K562 (cell line): ENCODE measurements around the gene MYPN. TPM values are rescaled to one million over a fixed set of nuclear protein-coding genes. Genes with fewer than 3 reads are reported as not detected.

Experiments used
- ATAC-seq: fragments of 200-7000 bp; cut with Tn5 transposase; 3 replicates; pipeline ENCODE4 v1.9.1; 2020; ENCODE audit warnings: moderate library complexity
- BruUV-seq: library from RNA; stranded (reverse); fragments of 400-500 nt; replicated peaks from 2 replicates; lab custom pipeline; 2021; lab: Mats Ljungman, UMichigan
- CTCF ChIA-PET: fragments of 300-600 bp; formaldehyde crosslinking; extraction: SDS; loops from one replicate; lab custom pipeline; 2021; ENCODE audit warnings: low intra/inter-chr PET ratio; lab: Yijun Ruan, JAX
- POLR2A ChIA-PET: fragments of 300-600, 350-650 bp; sonication (Branson Sonifier 250); formaldehyde crosslinking; extraction: SDS; loops from one replicate; lab custom pipeline; 2021; ENCODE audit warnings: antibody characterized with exemption, inconsistent platforms; lab: Yijun Ruan, JAX
- DNase-seq, 4 experiments: peaks; one replicate each; pipeline versions ENCODE4 v3.0.0 to v3.0.0-alpha.2; 2011 to 2018; ENCODE audit warnings: low spot score in 3 of 4, mixed read lengths in 3 of 4; ENCODE audit errors: extremely low read depth in 1 of 4
- FAIRE-seq: peaks from 2 replicates; lab custom pipeline; 2011; peaks lifted over from hg19 to GRCh38; lab: Jason Lieb, UNC
- H2AFZ ChIP-seq: 2 replicates; pipeline ENCODE4 v1.6.0; 2011; ENCODE audit warnings: low read depth, low read length, control low read depth, inconsistent platforms
- H3K27ac ChIP-seq: fragments of 200-600 bp; 3 replicates; pipeline ENCODE4 v1.8.0; 2011; ENCODE audit warnings: low read depth, mild to moderate bottlenecking, control low read depth, inconsistent platforms, low read length, moderate library complexity, mixed read lengths; ENCODE audit errors: extremely low read depth
- H3K27me3 ChIP-seq, 2 experiments: fragments of 300-600 bp in 1 of 2; 2 replicates in 1 of 2; 3 replicates in 1 of 2; pipeline versions ENCODE4 v1.6.0 to v1.8.0; 2011; ENCODE audit warnings: inconsistent platforms in 2 of 2, low read length in 2 of 2, mild to moderate bottlenecking in 1 of 2, mixed read lengths in 1 of 2, moderate library complexity in 1 of 2; ENCODE audit not compliant: control insufficient read depth in 2 of 2, insufficient read depth in 2 of 2
- H3K36me3 ChIP-seq: fragments of 300-600 bp; 3 replicates; pipeline ENCODE4 v1.8.0; 2011; ENCODE audit warnings: mild to moderate bottlenecking, low read length, inconsistent platforms; ENCODE audit not compliant: control insufficient read depth, insufficient read depth
- H3K4me1 ChIP-seq, 2 experiments: fragments of 200-600 bp in 1 of 2; replicated peaks in 1 of 2; 2 replicates in 1 of 2; 3 replicates in 1 of 2; pipeline versions ENCODE4 v1.5.1 to v1.8.0; 2011; ENCODE audit warnings: inconsistent platforms in 2 of 2, low read length in 2 of 2, mild to moderate bottlenecking in 1 of 2, mixed read lengths in 1 of 2, moderate library complexity in 1 of 2; ENCODE audit not compliant: control insufficient read depth in 2 of 2, insufficient read depth in 2 of 2
- H3K4me2 ChIP-seq: 2 replicates; pipeline ENCODE4 v1.6.1; 2011; ENCODE audit warnings: low read length, control low read depth, inconsistent platforms, mixed read lengths; ENCODE audit not compliant: insufficient read depth
- H3K4me3 ChIP-seq: fragments of 200-600 bp; sonication (generic), shearing (Covaris generic); 2 replicates; pipeline ENCODE4 v1.5.1; 2016; ENCODE audit warnings: control low read depth, inconsistent platforms
- H3K79me2 ChIP-seq: fragments of 200-600 bp; 3 replicates; pipeline ENCODE4 v1.8.0; 2011; ENCODE audit warnings: low read length, inconsistent platforms; ENCODE audit not compliant: control insufficient read depth, insufficient read depth
- H3K9ac ChIP-seq, 2 experiments: 2 replicates each; pipeline versions ENCODE4 v1.6.0 to v1.6.1; 2011; ENCODE audit warnings: low read depth in 2 of 2, low read length in 2 of 2, control low read depth in 1 of 2, inconsistent platforms in 1 of 2, mild to moderate bottlenecking in 1 of 2, mixed read lengths in 1 of 2; ENCODE audit not compliant: insufficient read depth in 1 of 2
- H3K9me1 ChIP-seq: one replicate; pipeline ENCODE4 v1.6.0; 2011; ENCODE audit warnings: inconsistent platforms, mild to moderate bottlenecking, low read length, moderate library complexity; ENCODE audit not compliant: control insufficient read depth, insufficient read depth
- H3K9me3 ChIP-seq: replicated peaks from 2 replicates; pipeline ENCODE4 v1.5.1; 2011; ENCODE audit warnings: low read depth, low read length, inconsistent platforms; ENCODE audit not compliant: control insufficient read depth, insufficient read depth
- H4K20me1 ChIP-seq: replicated peaks from 2 replicates; pipeline ENCODE4 v1.6.1; 2011; ENCODE audit warnings: low read length, inconsistent platforms, mixed read lengths; ENCODE audit not compliant: control insufficient read depth, insufficient read depth
- CREB1 ChIP-seq, 2 experiments: sonication (generic) in 1 of 2; formaldehyde crosslinking in 1 of 2; IDR thresholded peaks; 2 replicates each; pipeline versions ENCODE4 v1.6.1 to v1.8.0; 2012 to 2022; ENCODE audit warnings: inconsistent platforms in 1 of 2, mild to moderate bottlenecking in 1 of 2, missing genetic modification reagents in 1 of 2, moderate library complexity in 1 of 2
- DIDO1 ChIP-seq: fragments of 450-650 bp; IDR thresholded peaks from 2 replicates; pipeline ENCODE4 v1.6.1; 2016; ENCODE audit warnings: low read depth, missing biosample characterization, missing genetic modification characterization
- FOXA3 ChIP-seq, 2 experiments: fragments of 450-650 bp in 1 of 2; sonication (generic) in 1 of 2; formaldehyde crosslinking; IDR thresholded peaks in 1 of 2; conservative IDR thresholded peaks in 1 of 2; 2 replicates each; pipeline versions ENCODE4 v1.4.0 to v1.8.0; 2020 to 2022; ENCODE audit warnings: mild to moderate bottlenecking in 2 of 2, missing genetic modification reagents in 1 of 2
- HLTF ChIP-seq: fragments of 450-650 bp; IDR thresholded peaks from 2 replicates; pipeline ENCODE4 v1.6.1; 2016
- IRF2 ChIP-seq: sonication (generic); formaldehyde crosslinking; IDR thresholded peaks from 2 replicates; pipeline ENCODE4 v1.8.1; 2022; ENCODE audit warnings: mild to moderate bottlenecking, missing genetic modification reagents
- MCM3 ChIP-seq: fragments of 450-650 bp; IDR thresholded peaks from 2 replicates; pipeline ENCODE4 v1.6.1; 2016
- NCOA2 ChIP-seq, 2 experiments: fragments of 450-650 bp; IDR thresholded peaks; 2 replicates each; pipeline ENCODE4 v1.6.1; 2018; ENCODE audit warnings: mild to moderate bottlenecking in 2 of 2, moderate library complexity in 1 of 2; ENCODE audit not compliant: partially characterized antibody in 2 of 2
- PKNOX1 ChIP-seq: fragments of 450-650 bp; IDR thresholded peaks from 2 replicates; pipeline ENCODE4 v1.6.1; 2016
- RNF2 ChIP-seq: sonication (generic); IDR thresholded peaks from 2 replicates; pipeline ENCODE4 v1.6.1; 2016
- STAG1 ChIP-seq: sonication (generic); formaldehyde crosslinking; IDR thresholded peaks from 2 replicates; pipeline ENCODE4 v1.5.0; 2020; ENCODE audit warnings: missing genetic modification reagents, borderline replicate concordance
- STAT5A ChIP-seq: IDR thresholded peaks from 2 replicates; pipeline ENCODE4 v1.6.1; 2012; ENCODE audit warnings: low read length, inconsistent platforms, borderline replicate concordance
- U2AF2 ChIP-seq: fragments of 200-400 bp; formaldehyde crosslinking; optimal IDR thresholded peaks from 2 replicates; pipeline ENCODE3; 2017; ENCODE audit warnings: low read depth, mild to moderate bottlenecking, low read length
- ZBTB17 ChIP-seq: fragments of 450-650 bp; formaldehyde crosslinking; IDR thresholded peaks from 2 replicates; pipeline ENCODE4 v1.4.0; 2020; ENCODE audit warnings: mild to moderate bottlenecking
- ZNF239 ChIP-seq: fragments of 250-450 bp; sonication (Bioruptor Pico); IDR thresholded peaks from 2 replicates; pipeline ENCODE4 v1.4.0; 2020; ENCODE audit warnings: mild to moderate bottlenecking
- ZNF398 ChIP-seq: fragments of 250-450 bp; sonication (Bioruptor Pico); IDR thresholded peaks from 2 replicates; pipeline ENCODE4 v1.8.0; 2021; ENCODE audit warnings: moderate library complexity, mild to moderate bottlenecking, inconsistent platforms
- ZNF444 ChIP-seq: fragments of 250-450 bp; sonication (Bioruptor Pico); IDR thresholded peaks from 2 replicates; pipeline ENCODE4 v1.4.0; 2020; ENCODE audit warnings: mild to moderate bottlenecking, moderate library complexity
- ZNF507 ChIP-seq: conservative IDR thresholded peaks from 2 replicates; pipeline ENCODE4 v1.6.1; 2017; ENCODE audit warnings: missing genetic modification characterization, missing compliant biosample characterization
- ZNF740 ChIP-seq, 3 experiments: fragments of 200-800 bp in 1 of 3; sonication (Bioruptor generic) in 1 of 3; sonication (generic) in 1 of 3; formaldehyde crosslinking in 1 of 3; IDR thresholded peaks; 2 replicates each; pipeline versions ENCODE4 v1.6.1 to v1.8.0; 2016 to 2022; ENCODE audit warnings: mild to moderate bottlenecking in 2 of 3, missing compliant biosample characterization in 2 of 3, missing genetic modification characterization in 2 of 3, missing genetic modification reagents in 1 of 3
- WGBS: fragments of 100-300 bp; shearing (Covaris generic); methylation state at CpG from one replicate; pipeline ENCODE4 v1.1.6; 2016; ENCODE audit warnings: low coverage, mixed read lengths; ENCODE audit not compliant: insufficient coverage; ENCODE audit errors: missing lambda C conversion rate; 5-methylcytosine and 5-hydroxymethylcytosine counted together
- in situ Hi-C: fragments of 300-500 bp; cut with MboI; formaldehyde crosslinking; loops from 4 replicates; pipeline ENCODE4 v1.15.0; 2018; ENCODE audit warnings: inconsistent platforms, mixed read lengths
- intact Hi-C: fragments of 100-400 bp; cut with micrococcal nuclease; formaldehyde crosslinking; loops from 2 replicates; pipeline ENCODE4 v1.14.2; 2022
- polyA plus RNA-seq, 8 experiments: library from polyadenylated mRNA; depleted of rRNA in 4 of 8; stranded (reverse) in 5 of 8; unstranded in 3 of 8; fragments of >200 nt; fragmentation: Nextera tagmentation in 2 of 8; fragmentation: Illumina TruSeq in 1 of 8; extraction: Ambion mirVana in 2 of 8; extraction: Trizol in 1 of 8; gene quantifications; 2 replicates each; pipeline versions ENCODE4 v1.2.1 to v1.2.3, GENCODE V29; 2011 to 2014; ENCODE audit warnings: inconsistent platforms in 1 of 8, missing spikeins in 1 of 8
- total RNA-seq, 7 experiments: library from RNA; depleted of rRNA in 6 of 7; stranded (reverse); fragments of >200 nt in 6 of 7; fragmentation: Illumina TruSeq in 2 of 7; extraction: Trizol in 2 of 7; gene quantifications; 2 replicates each; pipeline versions ENCODE4 v1.2.1 to v1.2.3, GENCODE V29; 2011 to 2021; ENCODE audit warnings: low replicate concordance in 1 of 7
- TF ChIP-seq, protein P1 (sequence below): fragments of 250-450 bp; sonication (Bioruptor Pico); IDR thresholded peaks from 2 replicates; pipeline ENCODE4 v1.8.0; 2022; ENCODE audit warnings: inconsistent platforms, mild to moderate bottlenecking, moderate library complexity, borderline replicate concordance

The MYPN gene
- total and polyA plus RNA-seq, 9 of the 15 experiments (the other 6 are each of a cell fraction or from before 2014, with no cell fraction given), result not detected

- H3K9me3 ChIP-seq, result no peaks in the 10 kb centered on the region
- no peaks in the 10 kb centered on the region for H3K36me3 ChIP-seq
- H3K27ac ChIP-seq, result no peak overlapping the region
- in situ Hi-C loops (no loop called here), intact Hi-C loops (no loop called here)
- 2% methylated on average over 3 of the region's 3 CpGs for WGBS
- H3K9me1 ChIP-seq, result no peaks in the 10 kb centered on the region
- no peaks in the 10 kb centered on the region for H3K4me1 ChIP-seq
- ChIA-PET POLR2A (interaction anchor here (0.7 kb wide), 1 partner anchor 108 kb away, joined by 3 read pairs; no protein-coding TSS in a partner anchor), CTCF (no interaction called here)
- no peak for FAIRE-seq
- H3K9ac ChIP-seq, result no peak overlapping the region
- no peak overlapping the region for H3K4me3 ChIP-seq
- H4K20me1 ChIP-seq, result no peaks in the 10 kb centered on the region
- no peak overlapping the region for H3K4me2 ChIP-seq
- peaks cover 0 to 12% of the 10 kb centered on the region in 2 experiments; a peak in 2 of 5 replicates for H3K27me3 ChIP-seq
- no peak for ATAC-seq
- H3K79me2 ChIP-seq, result no peaks in the 10 kb centered on the region
- no peak overlapping the region for H2AFZ ChIP-seq
- BruUV-seq, result no TSS peak
- DNase-seq, result no peak
- TF ChIP-seq CREB1 (IDR thresholded peaks at IDR 0.05) (no peak), CREB1 (CRISPR knock-in tag; IDR thresholded peaks at IDR 0.05) (no peak), STAG1 (CRISPR knock-in tag) (no peak), MCM3 (no peak), ZNF444 (CRISPR knock-in tag) (no peak), ZBTB17 (CRISPR knock-in tag) (no peak), STAT5A (no peak), ZNF398 (no peak), ZNF239 (no peak), ZNF507 (tag) (no peak), DIDO1 (tag) (no peak), PKNOX1 (no peak), U2AF2 (no peak), ZNF740 (CRISPR knock-in tag; IDR thresholded peaks at IDR 0.05) (no peak), ZNF740 (tag; IDR thresholded peaks at IDR 0.05) (no peak), RNF2 (no peak), NCOA2 (IDR thresholded peaks at IDR 0.05; ENCODE audit: partially characterized antibody in 2 of 2) (no peak), HLTF (no peak), IRF2 (CRISPR knock-in tag) (no peak), FOXA3 (CRISPR knock-in tag; conservative IDR thresholded peaks at IDR 0.05 in 1 of 2, IDR thresholded peaks at IDR 0.05 in 1 of 2) (no peak)
- TF ChIP-seq, protein P1, sequence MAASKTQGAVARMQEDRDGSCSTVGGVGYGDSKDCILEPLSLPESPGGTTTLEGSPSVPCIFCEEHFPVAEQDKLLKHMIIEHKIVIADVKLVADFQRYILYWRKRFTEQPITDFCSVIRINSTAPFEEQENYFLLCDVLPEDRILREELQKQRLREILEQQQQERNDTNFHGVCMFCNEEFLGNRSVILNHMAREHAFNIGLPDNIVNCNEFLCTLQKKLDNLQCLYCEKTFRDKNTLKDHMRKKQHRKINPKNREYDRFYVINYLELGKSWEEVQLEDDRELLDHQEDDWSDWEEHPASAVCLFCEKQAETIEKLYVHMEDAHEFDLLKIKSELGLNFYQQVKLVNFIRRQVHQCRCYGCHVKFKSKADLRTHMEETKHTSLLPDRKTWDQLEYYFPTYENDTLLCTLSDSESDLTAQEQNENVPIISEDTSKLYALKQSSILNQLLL (CRISPR knock-in tag), result no peak
Measured at GRCh38 chr10:68192113-68192512, 82.8 kb downstream of the MYPN start.
